Measurements from ENCODE around the gene EPSTI1.
"Not testable (repeated sequence)": the region's sequence is repeated elsewhere in the genome, so short reads cannot be mapped to it uniquely, and the experiment has no call there.

Gene EPSTI1

GRCh38 chr13:42994878-42995277 is 2.8 kb upstream of the EPSTI1 start:
- ATAC-seq (replicated peaks) (no peak), DNase-seq (no peak)
- Mint-ChIP-seq H3K27ac (peak overlapping the region; percentile 0), H3K27me3 (no peaks in the 10 kb centered on the region), H3K4me1 (peaks cover 26 to 58% of the 10 kb centered on the region in 2 donors), H3K9me3 (no peaks in the 10 kb centered on the region), H3K4me3 (no peak overlapping the region), H3K36me3 (no peaks in the 10 kb centered on the region)

GRCh38 chr13:42992764-42993122 is 702 bp upstream of the EPSTI1 start:
- Mint-ChIP-seq H3K27me3 (no peaks in the 10 kb centered on the region), H3K4me1 (peaks cover 26 to 55% of the 10 kb centered on the region in 2 donors), H3K27ac (peak overlapping the region; percentile 99), H3K4me3 (peak overlapping the region; percentile 92 to 94), H3K9me3 (no peaks in the 10 kb centered on the region), H3K36me3 (no peaks in the 10 kb centered on the region)
- ATAC-seq (replicated peaks): peak in 1 of 2 donors; percentile 10
- DNase-seq: no peak

GRCh38 chr13:42991233-42991897 is 676 bp downstream of the EPSTI1 start:
- H3K27ac Mint-ChIP-seq: peak overlapping the region; percentile 99
- H3K9me3 Mint-ChIP-seq; H3K36me3 Mint-ChIP-seq; ATAC-seq (replicated peaks); DNase-seq; H3K27me3 Mint-ChIP-seq: not testable (repeated sequence)
- H3K4me3 Mint-ChIP-seq: peak overlapping the region; percentile 92 to 94
- peaks cover 21 to 46% of the 10 kb centered on the region in 2 donors for H3K4me1 Mint-ChIP-seq

GRCh38 chr13:42990291-42991232 is 1.5 kb downstream of the EPSTI1 start:
- Mint-ChIP-seq H3K4me3 (peak overlapping the region; percentile 92 to 94), H3K27me3 (no peaks in the 10 kb centered on the region), H3K9me3 (no peaks in the 10 kb centered on the region), H3K36me3 (no peaks in the 10 kb centered on the region), H3K27ac (peak overlapping the region; percentile 99), H3K4me1 (peaks cover 22 to 48% of the 10 kb centered on the region in 2 donors)
- ATAC-seq (replicated peaks) (no peak), DNase-seq (no peak)

GRCh38 chr13:42986176-42986574 is 5.9 kb downstream of the EPSTI1 start:
- Mint-ChIP-seq H3K9me3 (no peaks in the 10 kb centered on the region), H3K36me3 (no peaks in the 10 kb centered on the region), H3K4me3 (no peak overlapping the region), H3K27ac (no peak overlapping the region), H3K27me3 (no peaks in the 10 kb centered on the region), H3K4me1 (peaks cover 31 to 49% of the 10 kb centered on the region in 2 donors)
- DNase-seq (no peak), ATAC-seq (replicated peaks) (no peak)

GRCh38 chr13:42985312-42986175 is 6.5 kb downstream of the EPSTI1 start:
- DNase-seq (no peak), ATAC-seq (replicated peaks) (peak in 1 of 2 donors; percentile 17)
- Mint-ChIP-seq H3K36me3 (no peaks in the 10 kb centered on the region), H3K9me3 (no peaks in the 10 kb centered on the region), H3K4me1 (peaks cover 25 to 43% of the 10 kb centered on the region in 2 donors), H3K27me3 (no peaks in the 10 kb centered on the region), H3K4me3 (no peak overlapping the region), H3K27ac (no peak overlapping the region)

GRCh38 chr13:42984691-42985090 is 7.3 kb downstream of the EPSTI1 start:
- H3K4me3 Mint-ChIP-seq: peak overlapping the region in 1 of 2 donors; percentile 0

GRCh38 chr13:42984026-42984425 is 8.0 kb downstream of the EPSTI1 start:
- no peak for ATAC-seq (replicated peaks)
- DNase-seq: no peak
- H3K9me3 Mint-ChIP-seq: peaks cover 5 to 7% of the 10 kb centered on the region in 2 donors
- H3K27ac Mint-ChIP-seq: no peak overlapping the region
- H3K27me3 Mint-ChIP-seq: no peaks in the 10 kb centered on the region
- H3K4me1 Mint-ChIP-seq: peaks cover 25 to 43% of the 10 kb centered on the region in 2 donors
- peaks cover 7% of the 10 kb centered on the region in 2 donors for H3K36me3 Mint-ChIP-seq
- no peak overlapping the region for H3K4me3 Mint-ChIP-seq

More at GRCh38 chr13:42984691-42985090, 7.3 kb downstream of the EPSTI1 start:
- H3K27me3 Mint-ChIP-seq: no peaks in the 10 kb centered on the region
- peaks cover 5 to 7% of the 10 kb centered on the region in 2 donors for H3K9me3 Mint-ChIP-seq
- peak; percentile 81 to 86 for ATAC-seq (replicated peaks)
- H3K27ac Mint-ChIP-seq: no peak overlapping the region
- peaks cover 25 to 43% of the 10 kb centered on the region in 2 donors for H3K4me1 Mint-ChIP-seq
- no peak for DNase-seq
- peaks cover 7% of the 10 kb centered on the region in 2 donors for H3K36me3 Mint-ChIP-seq

- H3K36me3 Mint-ChIP-seq: peaks cover 7% of the 10 kb centered on the region in 2 donors
- H3K4me1 Mint-ChIP-seq: peaks cover 29 to 43% of the 10 kb centered on the region in 2 donors
- no peak overlapping the region for H3K4me3 Mint-ChIP-seq
- no peaks in the 10 kb centered on the region for H3K27me3 Mint-ChIP-seq
- no peak overlapping the region for H3K27ac Mint-ChIP-seq
- peaks cover 5 to 8% of the 10 kb centered on the region in 2 donors for H3K9me3 Mint-ChIP-seq
- DNase-seq (no peak), ATAC-seq (replicated peaks) (no peak)
Measured at GRCh38 chr13:42981853-42982252, 10.2 kb downstream of the EPSTI1 start.

- no peak for DNase-seq
- no peak for ATAC-seq (replicated peaks)
- no peak overlapping the region for H3K27ac Mint-ChIP-seq
- H3K4me1 Mint-ChIP-seq: peaks cover 29 to 43% of the 10 kb centered on the region in 2 donors
- peaks cover 5 to 8% of the 10 kb centered on the region in 2 donors for H3K9me3 Mint-ChIP-seq
- H3K36me3 Mint-ChIP-seq: peaks cover 7% of the 10 kb centered on the region in 2 donors
- H3K27me3 Mint-ChIP-seq: no peaks in the 10 kb centered on the region
- no peak overlapping the region for H3K4me3 Mint-ChIP-seq
Measured at GRCh38 chr13:42981317-42981716, 10.7 kb downstream of the EPSTI1 start.

- no peaks in the 10 kb centered on the region for H3K27me3 Mint-ChIP-seq
- ATAC-seq (replicated peaks): peak; percentile 92 to 100
- H3K27ac Mint-ChIP-seq: peak overlapping the region; percentile 16
Measured at GRCh38 chr13:42977219-42977659, 14.8 kb downstream of the EPSTI1 start.

GRCh38 chr13:42976066-42976465 is 16.0 kb downstream of the EPSTI1 start:
- peaks cover 5 to 8% of the 10 kb centered on the region in 2 donors for H3K9me3 Mint-ChIP-seq
- ATAC-seq (replicated peaks): no peak
- H3K27me3 Mint-ChIP-seq: no peaks in the 10 kb centered on the region
- H3K27ac Mint-ChIP-seq: no peak overlapping the region
- peaks cover 8 to 16% of the 10 kb centered on the region in 2 donors for H3K4me1 Mint-ChIP-seq
- H3K4me3 Mint-ChIP-seq: no peak overlapping the region
- H3K36me3 Mint-ChIP-seq: peaks cover 7 to 8% of the 10 kb centered on the region in 2 donors
- no peak for DNase-seq

More at GRCh38 chr13:42977219-42977659, 14.8 kb downstream of the EPSTI1 start:
- H3K36me3 Mint-ChIP-seq: peaks cover 7 to 8% of the 10 kb centered on the region in 2 donors
- H3K4me3 Mint-ChIP-seq: no peak overlapping the region
- H3K9me3 Mint-ChIP-seq: peaks cover 5 to 8% of the 10 kb centered on the region in 2 donors
- DNase-seq: no peak
- peaks cover 7 to 9% of the 10 kb centered on the region in 2 donors for H3K4me1 Mint-ChIP-seq

- DNase-seq: no peak
- no peak overlapping the region for H3K4me3 Mint-ChIP-seq
- H3K4me1 Mint-ChIP-seq: peaks cover 18 to 24% of the 10 kb centered on the region in 2 donors
- peaks cover 2 to 8% of the 10 kb centered on the region in 2 donors for H3K36me3 Mint-ChIP-seq
- no peak for ATAC-seq (replicated peaks)
- H3K27me3 Mint-ChIP-seq: no peaks in the 10 kb centered on the region
- peaks cover 0 to 1% of the 10 kb centered on the region in 2 donors for H3K9me3 Mint-ChIP-seq
- no peak overlapping the region for H3K27ac Mint-ChIP-seq
Measured at GRCh38 chr13:42973581-42973980, 18.5 kb downstream of the EPSTI1 start.

All from stimulated activated naive B cell treated with anti-CD40 and anti-IgM and Interleukin-4, amounts not matched to agents 10 μg/mL and 1 μg/mL and 100 μg/mL, for 72 hours (primary cell).